Liver (tissue), 9 donors: ENCODE data around the gene ZNF557. TPM values are rescaled to one million over a fixed set of nuclear protein-coding genes. Genes with fewer than 3 reads are reported as not detected.
A peak's percentile ranks its signal among the peaks of the same experiment; 100 is the strongest.

Experiments used
- DNase-seq: peaks from one replicate; pipeline ENCODE4 v3.0.0-alpha.2; 2017; ENCODE audit warnings: low spot score
- H3K27ac ChIP-seq, 2 donors: one replicate each; pipeline ENCODE4 v1.7.0; 2013; ENCODE audit warnings: inconsistent platforms in 2 of 2, low read length in 2 of 2, control low read depth in 1 of 2, low read depth in 1 of 2, mild to moderate bottlenecking in 1 of 2
- H3K27me3 ChIP-seq, 4 donors: one replicate each; pipeline versions ENCODE4 v1.6.1 to v1.7.0; 2013; ENCODE audit warnings: low read length in 3 of 4, inconsistent platforms in 1 of 4, mild to moderate bottlenecking in 1 of 4, moderate library complexity in 1 of 4; ENCODE audit not compliant: control insufficient read depth in 4 of 4, insufficient read depth in 4 of 4
- H3K36me3 ChIP-seq, 4 donors: one replicate each; pipeline versions ENCODE4 v1.6.1 to v1.7.0; 2013; ENCODE audit warnings: low read length in 3 of 4, mild to moderate bottlenecking in 3 of 4, low read depth in 1 of 4, moderate library complexity in 1 of 4; ENCODE audit not compliant: control insufficient read depth in 4 of 4, insufficient read depth in 3 of 4
- H3K4me1 ChIP-seq, 4 donors: one replicate each; pipeline versions ENCODE4 v1.6.1 to v1.7.0; 2013; ENCODE audit warnings: low read length in 3 of 4, mild to moderate bottlenecking in 3 of 4, moderate library complexity in 1 of 4; ENCODE audit not compliant: control insufficient read depth in 4 of 4, insufficient read depth in 4 of 4
- H3K4me3 ChIP-seq, 3 donors: one replicate each; pipeline versions ENCODE4 v1.6.1 to v1.7.0; 2013; ENCODE audit warnings: low read length in 3 of 3, control low read depth in 1 of 3, low read depth in 1 of 3, mild to moderate bottlenecking in 1 of 3
- H3K9ac ChIP-seq, 2 donors: one replicate each; pipeline ENCODE4 v1.7.0; 2013; ENCODE audit warnings: low read length in 2 of 2, mild to moderate bottlenecking in 2 of 2, moderate library complexity in 2 of 2, control low read depth in 1 of 2, low read depth in 1 of 2
- H3K9me3 ChIP-seq, 4 donors: one replicate each; pipeline versions ENCODE4 v1.6.1 to v1.7.0; 2013; ENCODE audit warnings: low read length in 3 of 4; ENCODE audit not compliant: control insufficient read depth in 4 of 4
- ATF3 ChIP-seq: IDR thresholded peaks from 2 replicates; pipeline ENCODE4 v1.6.1; 2016; ENCODE audit warnings: antibody characterized with exemption
- CTCF ChIP-seq: fragments of 150-350 bp; IDR thresholded peaks from 2 replicates; pipeline ENCODE4 v1.5.1; 2017; ENCODE audit warnings: improper control_type of control experiment, low read depth, low read length; ENCODE audit not compliant: missing input control
- FOXA1 ChIP-seq: IDR thresholded peaks from 2 replicates; pipeline ENCODE4 v1.6.1; 2016; ENCODE audit warnings: antibody characterized with exemption
- FOXA2 ChIP-seq: IDR thresholded peaks from 2 replicates; pipeline ENCODE4 v1.6.1; 2016; ENCODE audit warnings: antibody characterized with exemption
- GABPA ChIP-seq, 2 donors: IDR thresholded peaks in 1 of 2; conservative IDR thresholded peaks in 1 of 2; 2 replicates each; pipeline ENCODE4 v1.6.1; 2016; ENCODE audit warnings: antibody characterized with exemption in 2 of 2, mild to moderate bottlenecking in 1 of 2, moderate library complexity in 1 of 2
- HNF4G ChIP-seq: IDR thresholded peaks from 2 replicates; pipeline ENCODE4 v1.6.1; 2016; ENCODE audit warnings: antibody characterized with exemption
- JUND ChIP-seq, 2 donors: IDR thresholded peaks; 2 replicates each; pipeline ENCODE4 v1.6.1; 2016; ENCODE audit warnings: antibody characterized with exemption in 2 of 2
- MAX ChIP-seq: IDR thresholded peaks from 2 replicates; pipeline ENCODE4 v1.6.1; 2016; ENCODE audit warnings: antibody characterized with exemption
- NR2F2 ChIP-seq: IDR thresholded peaks from 2 replicates; pipeline ENCODE4 v1.6.1; 2016; ENCODE audit warnings: antibody characterized with exemption
- REST ChIP-seq: IDR thresholded peaks from 2 replicates; pipeline ENCODE4 v1.6.1; 2016; ENCODE audit warnings: antibody characterized with exemption, mild to moderate bottlenecking
- RXRA ChIP-seq, 2 donors: IDR thresholded peaks; 2 replicates each; pipeline ENCODE4 v1.6.1; 2017 to 2018; ENCODE audit warnings: antibody characterized with exemption in 2 of 2, mild to moderate bottlenecking in 1 of 2
- SP1 ChIP-seq: IDR thresholded peaks from 2 replicates; pipeline ENCODE4 v1.6.1; 2018; ENCODE audit warnings: antibody characterized with exemption, mild to moderate bottlenecking
- TAF1 ChIP-seq: conservative IDR thresholded peaks from 2 replicates; pipeline ENCODE4 v1.6.1; 2016; ENCODE audit warnings: antibody characterized with exemption, mild to moderate bottlenecking
- YY1 ChIP-seq: IDR thresholded peaks from 2 replicates; pipeline ENCODE4 v1.6.1; 2016; ENCODE audit warnings: antibody characterized with exemption, mild to moderate bottlenecking
- ZBTB33 ChIP-seq: IDR thresholded peaks from 2 replicates; pipeline ENCODE4 v1.6.1; 2016; ENCODE audit warnings: antibody characterized with exemption
- WGBS: extraction: QIAGEN DNeasy Blood & Tissue Kit; methylation state at CpG from one replicate; pipeline ENCODE4 v1.1.7; 2013; 5-methylcytosine and 5-hydroxymethylcytosine counted together
- polyA plus RNA-seq, 2 donors: library from polyadenylated mRNA; stranded (reverse) in 1 of 2; unstranded in 1 of 2; fragments of 200-250 nt in 1 of 2; fragments of >200 nt in 1 of 2; fragmentation: Nextera tagmentation in 1 of 2; extraction: Ambion mirVana in 1 of 2; gene quantifications; one replicate each; pipeline versions ENCODE4 v1.2.1 to v1.2.3, GENCODE V29; 2013 to 2015
- total RNA-seq, 2 donors: library from RNA; depleted of rRNA; stranded (reverse); fragments of >200 nt; gene quantifications; one replicate each; pipeline ENCODE4 v1.2.3, GENCODE V29; 2014
- donor health status: healthy.
- donor health status: healthy.
- donor health status: healthy.
- donor health status: healthy.
- donor health status: healthy.

Gene ZNF557
- total and polyA plus RNA-seq, 4 donors = 1.4 to 6.0 (median 3.8) TPM

GRCh38 chr19:7113233-7113632, 43.7 kb downstream of the ZNF557 start:
- no peak for DNase-seq
- no peak overlapping the region for H3K27ac ChIP-seq
- H3K4me3 ChIP-seq = no peak overlapping the region
- no peaks in the 10 kb centered on the region for H3K9me3 ChIP-seq
- no peaks in the 10 kb centered on the region for H3K4me1 ChIP-seq
- H3K36me3 ChIP-seq = peaks cover 3 to 27% (median 20%) of the 10 kb centered on the region in 4 donors
- H3K9ac ChIP-seq = no peak overlapping the region
- 98% methylated on average over 1 of the region's 1 CpG for WGBS
- no peaks in the 10 kb centered on the region for H3K27me3 ChIP-seq
- TF ChIP-seq FOXA1 (no peak), REST (peak; percentile 43)

- Histone ChIP-seq H3K4me3 (no peak overlapping the region), H3K4me1 (no peaks in the 10 kb centered on the region), H3K9ac (no peak overlapping the region), H3K36me3 (peaks cover 12 to 45% (median 36%) of the 10 kb centered on the region in 4 donors), H3K9me3 (no peaks in the 10 kb centered on the region), H3K27ac (no peak overlapping the region), H3K27me3 (no peaks in the 10 kb centered on the region)
- WGBS = 95% methylated on average over 6 of the region's 6 CpGs
- TF ChIP-seq HNF4G = no peak
- TF ChIP-seq RXRA (IDR thresholded peaks at IDR 0.05) = no peak
- TF ChIP-seq JUND (IDR thresholded peaks at IDR 0.05) = no peak
- no peak for TF ChIP-seq TAF1
- no peak for TF ChIP-seq NR2F2
- TF ChIP-seq CTCF = no peak
- TF ChIP-seq SP1 = no peak
- TF ChIP-seq FOXA2 = no peak
- TF ChIP-seq YY1 = no peak
- no peak for DNase-seq
Observed at GRCh38 chr19:7115721-7116120, 46.2 kb downstream of the ZNF557 start.

GRCh38 chr19:7117248-7117647, 47.7 kb downstream of the ZNF557 start:
- H3K36me3 ChIP-seq = peaks cover 17 to 57% (median 43%) of the 10 kb centered on the region in 4 donors
- 88% methylated on average over 11 of the region's 11 CpGs for WGBS
- DNase-seq = no peak
- no peak for TF ChIP-seq SP1
- no peak for TF ChIP-seq CTCF
- no peak for TF ChIP-seq YY1
- no peak for TF ChIP-seq MAX
- no peak for TF ChIP-seq ATF3
- no peak for TF ChIP-seq TAF1
- TF ChIP-seq RXRA (IDR thresholded peaks at IDR 0.05) = no peak
- TF ChIP-seq ZBTB33 = no peak
- no peak for TF ChIP-seq NR2F2
- TF ChIP-seq HNF4G = no peak
- TF ChIP-seq GABPA (IDR thresholded peaks at IDR 0.05 in 1 of 2, conservative IDR thresholded peaks at IDR 0.05 in 1 of 2) = no peak

More at GRCh38 chr19:7117248-7117647, 47.7 kb downstream of the ZNF557 start:
- Histone ChIP-seq H3K9ac (no peak overlapping the region), H3K27ac (no peak overlapping the region), H3K9me3 (no peaks in the 10 kb centered on the region), H3K4me3 (no peak overlapping the region), H3K4me1 (no peaks in the 10 kb centered on the region), H3K27me3 (no peaks in the 10 kb centered on the region)
